NCI-H748 treated with DMSO at 0.1 percent for 48 hours (cell line): ENCODE measurements around the gene PZP.
"Not testable (repeated sequence)": the region's sequence is repeated elsewhere in the genome, so short reads cannot be mapped to it uniquely, and the experiment has no call there.

Source experiments
- DNase-seq: peaks from one replicate; lab custom pipeline; 2025; lab: John Stamatoyannopoulos, UW

The PZP gene

GRCh38 chr12:9208229-9208628, at the start of gene PZP:
PZP (minus strand) TSS chr12:9208395; CDS start chr12:9208341, 54 bp downstream.
- DNase-seq, result no peak

- DNase-seq, result no peak
These were observed 48.7 kb upstream of the PZP start for GRCh38 chr12:9256758-9257405.

GRCh38 chr12:9256341-9256740, 48.1 kb upstream of the PZP start:
- no peak for DNase-seq

GRCh38 chr12:9255837-9256236, 47.6 kb upstream of the PZP start:
- DNase-seq, result no peak

- DNase-seq, result no peak
These were observed 45.3 kb upstream of the PZP start for GRCh38 chr12:9253464-9253863.

- not testable (repeated sequence) for DNase-seq
These were observed 44.6 kb upstream of the PZP start for GRCh38 chr12:9252791-9253190.

GRCh38 chr12:9252256-9252655, 44.1 kb upstream of the PZP start:
- no peak for DNase-seq

GRCh38 chr12:9248435-9248834, 40.2 kb upstream of the PZP start:
- DNase-seq, result no peak

GRCh38 chr12:9244894-9245293, 36.7 kb upstream of the PZP start:
- no peak for DNase-seq

GRCh38 chr12:9243999-9244649, 35.9 kb upstream of the PZP start:
- DNase-seq, result no peak

- DNase-seq, result no peak
These were observed 33.1 kb upstream of the PZP start for GRCh38 chr12:9241301-9241700.

- DNase-seq, result no peak
These were observed 32.6 kb upstream of the PZP start for GRCh38 chr12:9240776-9241175.

- not testable (repeated sequence) for DNase-seq
These were observed 31.9 kb upstream of the PZP start for GRCh38 chr12:9240004-9240635.

GRCh38 chr12:9237286-9237685, 29.1 kb upstream of the PZP start:
- DNase-seq, result no peak

- no peak for DNase-seq
These were observed 27.3 kb upstream of the PZP start for GRCh38 chr12:9235519-9235918.

- no peak for DNase-seq
These were observed 19.8 kb upstream of the PZP start for GRCh38 chr12:9227950-9228349.

- DNase-seq, result no peak
These were observed 15.6 kb upstream of the PZP start for GRCh38 chr12:9223830-9224229.

GRCh38 chr12:9221483-9221882, 13.3 kb upstream of the PZP start:
- DNase-seq, result no peak

GRCh38 chr12:9221011-9221410, 12.8 kb upstream of the PZP start:
- not testable (repeated sequence) for DNase-seq

- no peak for DNase-seq
These were observed 6.3 kb upstream of the PZP start for GRCh38 chr12:9214534-9214933.

GRCh38 chr12:9211687-9212086, 3.5 kb upstream of the PZP start:
- no peak for DNase-seq

GRCh38 chr12:9204380-9204779, 3.8 kb downstream of the PZP start:
- DNase-seq, result no peak

- no peak for DNase-seq
These were observed 10.2 kb downstream of the PZP start for GRCh38 chr12:9198012-9198411.
